Raji (cell line): ENCODE data around the gene RBMS3.

Experiments
- POLR2A ChIP-seq: IDR thresholded peaks from 2 replicates; pipeline ENCODE4 v1.6.1; 2011; ENCODE audit warnings: low read depth, low read length, control low read depth; ENCODE audit not compliant: insufficient read depth

RBMS3 gene

DNA sequence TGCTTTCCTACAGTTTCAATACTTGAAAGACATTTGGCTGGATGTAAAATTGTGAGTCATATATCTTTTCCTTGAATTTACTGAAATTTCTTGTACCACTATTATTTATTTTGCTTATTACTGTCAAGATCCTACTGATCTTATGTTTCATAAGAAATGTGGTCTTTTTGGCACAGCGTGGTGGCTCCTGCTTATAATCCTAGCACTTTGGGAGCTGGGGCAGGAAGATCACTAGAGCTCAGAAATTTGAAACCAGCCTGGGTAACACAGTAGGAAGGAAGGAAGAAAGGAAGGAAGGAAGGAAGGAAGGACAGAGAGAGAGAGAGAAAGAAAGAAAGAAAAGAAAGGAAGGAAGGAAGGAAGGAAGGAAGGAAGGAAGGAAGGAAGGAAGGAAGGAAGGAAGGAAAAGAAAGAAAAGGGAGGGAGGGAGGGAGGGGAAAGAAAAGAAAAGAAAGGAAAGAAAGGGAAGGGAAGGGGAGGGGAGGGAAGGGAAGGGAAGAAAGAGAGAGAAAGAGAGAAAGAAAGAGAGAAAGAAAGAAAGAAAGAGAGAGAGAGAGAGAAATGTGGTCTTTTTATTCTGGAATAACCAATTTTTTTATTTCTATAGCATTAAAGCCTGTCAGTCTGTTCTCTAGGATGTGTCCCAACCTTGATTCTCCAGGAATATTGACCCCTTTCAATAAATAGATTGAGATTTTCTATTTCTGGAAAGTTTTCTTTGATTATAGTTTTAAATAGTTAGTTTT lies 753.5 kb downstream of the RBMS3 start:
- TF ChIP-seq POLR2A: no peak

DNA sequence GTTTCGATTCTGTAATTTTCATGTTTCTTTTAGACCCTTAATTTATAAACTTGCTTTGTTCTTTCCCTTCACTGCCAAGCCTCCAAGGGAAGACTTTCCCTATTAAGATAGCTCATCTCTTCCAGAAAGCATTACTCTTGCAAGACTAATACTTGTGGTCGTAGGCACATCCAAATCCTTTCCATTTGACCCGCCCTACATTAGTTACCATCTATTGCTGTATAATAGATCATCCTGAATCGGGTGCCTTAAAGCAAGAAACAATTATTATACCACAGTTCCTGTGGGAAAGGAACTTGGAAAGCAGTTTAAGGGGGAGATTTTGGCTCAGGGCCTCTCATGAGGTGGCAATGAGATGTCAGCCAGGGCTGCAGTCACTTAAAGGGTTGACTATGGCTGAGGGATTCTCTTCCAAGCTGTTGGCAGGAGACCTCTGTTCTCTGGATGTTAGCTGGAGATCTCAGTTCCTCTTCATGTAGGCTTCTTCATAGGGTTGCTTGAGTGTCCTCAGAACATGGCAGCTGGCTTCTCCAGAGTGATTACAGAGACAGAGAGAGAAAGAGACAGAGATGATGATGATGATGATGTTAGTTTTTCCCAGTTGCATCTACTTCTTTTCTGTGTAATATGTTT lies 755.2 kb downstream of the RBMS3 start:
- TF ChIP-seq POLR2A: no peak

DNA sequence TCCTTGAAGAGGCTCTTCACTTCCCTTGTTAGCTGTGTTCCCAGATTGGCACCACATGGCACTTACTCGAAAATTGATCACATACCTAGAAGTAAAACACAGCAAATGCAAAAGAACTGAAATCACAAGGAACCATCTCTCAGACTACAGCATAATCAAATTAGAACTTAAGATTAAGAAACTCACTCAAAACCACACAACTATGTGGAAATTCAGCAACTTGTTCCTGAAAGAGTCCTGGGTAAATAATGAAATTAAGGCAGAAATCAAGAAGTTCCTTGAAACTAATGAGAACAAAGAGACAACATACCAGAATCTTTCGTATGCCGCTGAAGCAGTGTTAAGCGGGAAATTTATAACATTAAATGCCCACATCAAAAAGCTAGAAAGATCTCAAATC lies 759.3 kb downstream of the RBMS3 start:
- TF ChIP-seq POLR2A: no peak

DNA sequence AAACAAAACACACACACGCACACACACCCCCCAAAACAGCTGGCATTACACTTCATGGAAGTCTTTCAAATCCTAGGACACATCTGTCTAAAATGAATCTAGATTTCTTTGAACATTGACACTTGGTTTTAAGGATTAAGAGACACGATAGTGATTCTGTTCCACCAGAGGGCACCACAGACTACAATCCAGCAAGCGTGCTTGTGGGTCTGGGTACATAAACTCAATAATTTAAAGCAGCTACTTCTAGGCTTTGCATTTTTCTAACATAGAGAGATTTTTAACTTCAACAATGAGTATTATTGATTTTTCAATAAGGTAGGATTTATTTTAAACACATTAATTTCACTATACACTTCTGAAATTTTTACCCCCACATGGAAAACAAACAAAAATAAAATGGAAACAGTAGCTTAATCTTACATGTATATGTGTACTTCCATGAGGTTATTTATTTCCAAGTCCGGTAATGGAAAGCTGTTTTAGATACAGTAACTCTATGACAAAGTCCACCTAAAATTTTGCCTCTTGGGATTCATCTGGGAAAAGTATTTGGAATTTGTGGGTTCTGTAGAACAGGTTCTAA lies 761.5 kb downstream of the RBMS3 start:
- no peak for TF ChIP-seq POLR2A

DNA sequence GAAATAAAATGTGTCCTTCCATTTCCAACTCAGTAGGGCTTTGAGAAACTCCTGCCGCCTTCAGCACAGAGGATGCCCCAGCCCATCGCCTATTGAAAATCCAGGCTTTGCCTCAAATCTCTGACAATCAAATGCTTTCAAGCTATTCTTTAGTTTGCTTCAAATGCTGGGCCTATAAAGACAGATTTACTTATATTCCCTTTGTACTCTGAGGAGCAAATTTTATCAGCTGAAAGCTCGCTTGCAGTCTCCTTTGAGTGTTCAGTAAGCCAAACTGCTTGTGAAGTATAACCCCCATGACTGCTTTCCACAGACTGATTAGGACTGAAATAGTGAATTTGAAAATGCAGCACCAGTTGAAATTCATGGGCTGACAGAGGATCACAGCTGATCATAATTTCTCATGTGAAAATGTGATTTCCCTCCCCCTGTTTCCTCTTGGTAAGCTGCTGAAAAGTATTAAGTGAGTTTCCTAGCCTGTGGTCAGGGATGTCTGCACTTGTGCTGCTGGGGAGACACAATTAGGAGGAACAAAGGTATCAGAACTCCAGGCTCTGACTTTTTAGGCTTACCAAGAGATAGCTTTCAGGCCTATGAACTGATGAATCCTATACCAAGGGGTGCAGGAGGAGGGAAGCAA lies 762.2 kb downstream of the RBMS3 start:
- no peak for TF ChIP-seq POLR2A

DNA sequence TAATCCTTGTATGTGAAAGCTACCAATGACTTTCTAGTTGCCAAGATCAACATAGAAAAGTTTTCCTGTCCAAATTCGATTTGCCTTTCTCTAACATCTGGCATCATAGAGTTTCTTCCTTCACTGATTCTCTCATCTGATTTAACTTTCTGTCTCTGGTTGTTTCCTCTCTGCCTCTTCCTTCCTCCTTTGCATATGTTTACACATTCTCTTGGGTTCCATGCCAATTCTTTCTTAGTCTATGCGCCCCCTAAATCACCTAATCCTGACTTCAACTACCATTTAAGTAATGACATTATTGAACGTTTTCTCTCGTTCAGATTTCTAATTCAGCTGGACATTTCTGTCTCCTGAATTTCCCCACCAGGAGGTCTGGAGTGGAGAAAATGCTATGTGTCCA lies 763.6 kb downstream of the RBMS3 start:
- TF ChIP-seq POLR2A: no peak

DNA sequence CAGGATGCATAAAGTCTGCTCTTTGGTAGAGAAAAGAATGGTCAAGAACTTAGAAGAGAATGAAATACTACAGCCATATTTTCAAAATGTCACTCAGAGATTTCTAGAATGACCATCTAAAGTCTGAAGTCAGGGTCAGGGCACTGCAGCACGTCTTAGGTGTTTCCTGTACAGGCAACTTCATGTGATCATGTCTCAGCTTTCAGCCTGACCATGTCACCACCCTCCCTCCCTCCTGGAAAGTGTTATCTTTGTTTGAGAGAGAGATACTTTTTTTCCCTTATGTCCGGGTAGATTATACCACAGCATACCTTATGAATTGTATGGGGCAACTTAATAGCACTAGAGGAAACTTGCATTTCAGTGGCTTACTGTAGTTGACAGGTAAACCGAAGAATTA lies 767.6 kb downstream of the RBMS3 start:
- no peak for TF ChIP-seq POLR2A

DNA sequence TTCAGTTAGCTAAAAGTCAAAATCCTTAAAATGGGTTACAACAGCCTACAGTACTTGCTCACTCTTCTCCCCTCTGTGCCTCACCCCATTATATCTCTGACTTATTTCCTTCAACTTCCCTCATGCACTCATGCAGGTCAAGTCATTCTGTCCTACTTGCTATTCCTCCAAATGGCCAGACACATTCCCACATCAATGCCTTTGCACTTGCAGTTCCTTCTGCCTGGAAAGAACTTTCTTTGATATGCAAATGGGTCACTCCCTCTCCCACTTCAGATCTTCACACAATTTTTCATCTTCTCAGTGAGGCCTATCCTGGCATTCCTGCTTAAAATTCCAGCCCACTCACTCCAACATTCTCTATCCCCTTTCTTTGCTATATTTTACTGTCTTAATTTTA lies 778.4 kb downstream of the RBMS3 start:
- no peak for TF ChIP-seq POLR2A
